GM12873 (cell line): ENCODE data around the gene RETREG2.

Source experiments
- TF ChIP-seq, protein P1 (sequence below): IDR thresholded peaks from 2 replicates; pipeline ENCODE4 v1.5.1; 2012; ENCODE audit warnings: low read depth, mild to moderate bottlenecking, moderate library complexity, low read length, control low read depth; ENCODE audit not compliant: insufficient read depth; ENCODE audit errors: missing control alignments

RETREG2 gene

DNA sequence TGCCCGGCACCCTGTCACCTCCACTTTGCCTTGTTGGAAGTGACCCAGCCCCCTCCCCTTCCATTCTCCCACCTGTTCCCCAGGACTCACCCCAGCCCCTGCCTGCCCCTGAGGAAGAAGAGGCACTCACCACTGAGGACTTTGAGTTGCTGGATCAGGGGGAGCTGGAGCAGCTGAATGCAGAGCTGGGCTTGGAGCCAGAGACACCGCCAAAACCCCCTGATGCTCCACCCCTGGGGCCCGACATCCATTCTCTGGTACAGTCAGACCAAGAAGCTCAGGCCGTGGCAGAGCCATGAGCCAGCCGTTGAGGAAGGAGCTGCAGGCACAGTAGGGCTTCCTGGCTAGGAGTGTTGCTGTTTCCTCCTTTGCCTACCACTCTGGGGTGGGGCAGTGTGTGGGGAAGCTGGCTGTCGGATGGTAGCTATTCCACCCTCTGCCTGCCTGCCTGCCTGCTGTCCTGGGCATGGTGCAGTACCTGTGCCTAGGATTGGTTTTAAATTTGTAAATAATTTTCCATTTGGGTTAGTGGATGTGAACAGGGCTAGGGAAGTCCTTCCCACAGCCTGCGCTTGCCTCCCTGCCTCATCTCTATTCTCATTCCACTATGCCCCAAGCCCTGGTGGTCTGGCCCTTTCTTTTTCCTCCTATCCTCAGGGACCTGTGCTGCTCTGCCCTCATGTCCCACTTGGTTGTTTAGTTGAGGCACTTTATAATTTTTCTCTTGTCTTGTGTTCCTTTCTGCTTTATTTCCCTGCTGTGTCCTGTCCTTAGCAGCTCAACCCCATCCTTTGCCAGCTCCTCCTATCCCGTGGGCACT lies 4.5 kb downstream of the RETREG2 start:
- TF ChIP-seq, protein P1, sequence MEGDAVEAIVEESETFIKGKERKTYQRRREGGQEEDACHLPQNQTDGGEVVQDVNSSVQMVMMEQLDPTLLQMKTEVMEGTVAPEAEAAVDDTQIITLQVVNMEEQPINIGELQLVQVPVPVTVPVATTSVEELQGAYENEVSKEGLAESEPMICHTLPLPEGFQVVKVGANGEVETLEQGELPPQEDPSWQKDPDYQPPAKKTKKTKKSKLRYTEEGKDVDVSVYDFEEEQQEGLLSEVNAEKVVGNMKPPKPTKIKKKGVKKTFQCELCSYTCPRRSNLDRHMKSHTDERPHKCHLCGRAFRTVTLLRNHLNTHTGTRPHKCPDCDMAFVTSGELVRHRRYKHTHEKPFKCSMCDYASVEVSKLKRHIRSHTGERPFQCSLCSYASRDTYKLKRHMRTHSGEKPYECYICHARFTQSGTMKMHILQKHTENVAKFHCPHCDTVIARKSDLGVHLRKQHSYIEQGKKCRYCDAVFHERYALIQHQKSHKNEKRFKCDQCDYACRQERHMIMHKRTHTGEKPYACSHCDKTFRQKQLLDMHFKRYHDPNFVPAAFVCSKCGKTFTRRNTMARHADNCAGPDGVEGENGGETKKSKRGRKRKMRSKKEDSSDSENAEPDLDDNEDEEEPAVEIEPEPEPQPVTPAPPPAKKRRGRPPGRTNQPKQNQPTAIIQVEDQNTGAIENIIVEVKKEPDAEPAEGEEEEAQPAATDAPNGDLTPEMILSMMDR = no peak

DNA sequence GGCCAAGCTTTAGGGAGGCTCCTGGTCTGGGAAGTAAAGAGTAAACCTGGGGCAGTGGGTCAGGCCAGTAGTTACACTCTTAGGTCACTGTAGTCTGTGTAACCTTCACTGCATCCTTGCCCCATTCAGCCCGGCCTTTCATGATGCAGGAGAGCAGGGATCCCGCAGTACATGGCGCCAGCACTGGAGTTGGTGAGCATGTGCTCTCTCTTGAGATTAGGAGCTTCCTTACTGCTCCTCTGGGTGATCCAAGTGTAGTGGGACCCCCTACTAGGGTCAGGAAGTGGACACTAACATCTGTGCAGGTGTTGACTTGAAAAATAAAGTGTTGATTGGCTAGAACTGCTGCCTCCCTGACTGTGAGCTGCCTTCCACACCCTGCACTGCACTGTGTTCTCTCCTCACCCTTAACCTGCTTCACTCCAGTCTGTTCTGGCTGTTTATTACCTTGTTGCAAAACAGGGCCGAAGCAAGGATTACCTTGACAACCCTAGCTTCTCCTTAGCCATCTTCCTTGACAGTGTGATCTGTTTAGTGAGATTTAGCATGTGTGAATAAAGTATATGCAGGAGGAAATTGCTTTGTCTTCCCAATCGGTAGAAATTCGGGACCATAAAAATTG lies 5.2 kb downstream of the RETREG2 start:
- TF ChIP-seq, protein P1 = no peak

DNA sequence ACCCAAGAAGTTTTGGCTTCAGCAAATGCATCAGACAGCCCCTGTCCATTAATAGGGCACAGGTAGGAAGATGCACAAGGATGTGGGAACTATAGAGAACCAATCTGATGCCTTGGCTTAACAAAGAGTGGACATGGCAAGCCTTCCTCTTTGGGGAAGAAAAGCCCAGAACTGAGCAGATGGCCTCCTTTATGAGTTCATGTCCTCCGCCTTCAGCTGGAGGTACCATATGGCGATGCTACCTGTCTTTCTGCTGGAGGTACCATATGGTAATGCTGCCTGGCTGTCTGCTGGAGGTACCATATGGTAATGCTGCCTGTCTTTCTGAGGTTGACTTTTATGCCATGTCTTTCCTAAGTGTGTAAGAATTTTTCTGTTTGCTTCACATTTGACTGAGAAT lies 6.0 kb downstream of the RETREG2 start:
- TF ChIP-seq, protein P1 = no peak

DNA sequence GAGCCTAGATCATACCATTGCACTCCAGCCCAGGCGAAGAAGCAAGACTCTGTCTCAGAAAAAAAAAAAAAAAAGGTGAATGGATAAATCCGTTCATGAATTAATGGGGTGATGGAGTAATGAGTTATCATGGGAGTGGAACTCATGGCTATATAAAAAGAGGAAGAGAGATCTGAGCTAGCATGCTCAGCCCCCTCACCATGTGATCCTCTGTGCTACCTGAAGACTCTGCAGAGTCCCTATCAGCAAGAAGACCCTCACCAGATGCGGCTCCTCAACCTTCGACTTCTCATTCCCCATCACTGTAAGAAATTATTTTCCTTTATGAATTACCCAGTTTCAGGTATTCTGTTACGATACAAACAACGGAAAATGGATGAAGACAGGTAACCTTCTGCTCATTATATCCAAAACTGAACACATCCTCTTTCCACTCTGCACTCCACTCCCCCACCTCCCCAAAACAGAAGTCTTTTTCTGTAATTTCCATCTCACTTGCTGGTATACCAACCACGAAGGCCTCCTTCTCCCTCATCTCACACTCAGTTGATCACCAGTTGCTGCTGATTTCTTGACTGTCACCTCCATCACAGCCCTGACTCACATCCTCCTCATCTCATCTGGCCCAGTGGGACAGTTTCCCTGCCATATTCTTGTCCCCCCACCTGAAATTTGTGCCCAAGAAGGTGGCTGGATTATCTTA lies 8.8 kb downstream of the RETREG2 start:
- TF ChIP-seq, protein P1 = no peak

DNA sequence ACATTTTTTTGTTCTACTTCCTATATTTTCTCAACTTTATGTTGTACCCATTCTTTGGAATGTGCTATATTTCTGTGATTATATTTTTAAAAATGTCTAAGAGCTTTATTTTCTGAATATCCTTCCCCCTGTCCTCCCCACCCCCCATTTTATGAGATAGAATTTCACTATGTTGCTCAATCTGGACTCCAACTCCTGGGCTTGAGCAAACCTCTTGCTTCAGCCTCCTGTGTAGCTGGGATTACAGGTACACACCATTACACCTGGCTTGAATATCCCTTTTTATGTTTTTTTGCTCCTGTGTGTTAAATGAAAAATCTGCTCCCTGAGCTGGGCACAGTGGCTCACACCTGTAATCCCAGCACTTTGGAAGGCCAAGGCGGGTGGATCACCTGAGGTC lies 19.3 kb downstream of the RETREG2 start:
- TF ChIP-seq, protein P1 = no peak

DNA sequence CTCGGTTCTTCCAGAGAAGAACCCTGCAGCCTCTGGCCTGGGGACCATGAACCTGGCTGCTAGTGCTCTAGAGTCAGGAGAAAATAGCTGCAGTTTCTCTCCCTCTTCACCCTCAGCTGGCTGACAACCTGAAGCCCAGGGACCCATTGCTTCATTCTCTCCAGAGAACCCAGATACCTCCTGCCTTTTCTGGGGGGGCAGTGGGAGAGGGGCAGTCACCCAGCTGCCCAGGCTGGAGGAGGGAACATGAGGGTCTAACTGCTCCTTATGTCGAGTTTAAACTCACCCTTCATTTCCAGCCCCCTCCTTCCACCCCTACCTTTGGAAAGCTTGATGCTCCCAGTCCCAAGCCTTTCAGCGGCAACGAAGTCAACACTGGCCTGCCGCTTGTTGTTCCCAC lies 20.9 kb downstream of the RETREG2 start:
- TF ChIP-seq, protein P1 = no peak
